Activated T-cell treated with anti-CD3 and anti-CD28 coated beads for 48 hours (primary cell): ENCODE data around the gene PIM3.
A peak's percentile ranks its signal among the peaks of the same experiment; 100 is the strongest.

ENCODE experiments used
- DNase-seq: peaks from one replicate; pipeline ENCODE4 v3.0.0-alpha.2; 2020; ENCODE audit warnings: low read depth

The PIM3 gene

GRCh38 chr22:49928185-49928495 lies 32.4 kb upstream of the PIM3 start:
- DNase-seq = no peak

- no peak for DNase-seq
Measured at GRCh38 chr22:49928555-49929210, 31.9 kb upstream of the PIM3 start.

- peak; percentile 82 for DNase-seq
Measured at GRCh38 chr22:49929211-49929979, 31.2 kb upstream of the PIM3 start.

GRCh38 chr22:49929994-49930575 lies 30.5 kb upstream of the PIM3 start:
- DNase-seq = no peak

GRCh38 chr22:49930596-49931412 lies 29.8 kb upstream of the PIM3 start:
- DNase-seq = peak; percentile 43

- no peak for DNase-seq
Measured at GRCh38 chr22:49933236-49934159, 27.1 kb upstream of the PIM3 start.

- no peak for DNase-seq
Measured at GRCh38 chr22:49934160-49934890, 26.2 kb upstream of the PIM3 start.

- DNase-seq = peak; percentile 89
Measured at GRCh38 chr22:49934891-49935557, 25.5 kb upstream of the PIM3 start.

- no peak for DNase-seq
Measured at GRCh38 chr22:49935561-49935960, 25.0 kb upstream of the PIM3 start.

- peak; percentile 98 for DNase-seq
Measured at GRCh38 chr22:49936018-49936972, 24.3 kb upstream of the PIM3 start.

- DNase-seq = no peak
Measured at GRCh38 chr22:49936973-49937757, 23.4 kb upstream of the PIM3 start.

GRCh38 chr22:49937758-49938564 lies 22.6 kb upstream of the PIM3 start:
- no peak for DNase-seq

GRCh38 chr22:49938565-49939136 lies 21.9 kb upstream of the PIM3 start:
- DNase-seq = no peak

- no peak for DNase-seq
Measured at GRCh38 chr22:49941507-49942316, 18.9 kb upstream of the PIM3 start.

- DNase-seq = no peak
Measured at GRCh38 chr22:49942565-49943404, 17.8 kb upstream of the PIM3 start.
